SKM-1 (cell line): ENCODE data around the gene PLPP7.
A peak's percentile ranks its signal among the peaks of the same experiment; 100 is the strongest.
"Not testable (repeated sequence)": the region's sequence is repeated elsewhere in the genome, so short reads cannot be mapped to it uniquely, and the experiment has no call there.

Experiments
- DNase-seq: peaks from one replicate; lab custom pipeline; 2025; ENCODE audit not compliant: unreplicated experiment; lab: John Stamatoyannopoulos, UW

PLPP7 gene

GRCh38 chr9:131289301-131290035 lies at the start of gene PLPP7:
TSS of gene PLPP7 (plus strand) at chr9:131289723. CDS start at chr9:131289998, 275 bp downstream.
- no peak for DNase-seq

- DNase-seq = no peak
Measured at GRCh38 chr9:131240047-131240921, 49.2 kb upstream of the PLPP7 start.

GRCh38 chr9:131244331-131244730 lies 45.2 kb upstream of the PLPP7 start:
- not testable (repeated sequence) for DNase-seq

- no peak for DNase-seq
Measured at GRCh38 chr9:131246618-131247017, 42.9 kb upstream of the PLPP7 start.

- no peak for DNase-seq
Measured at GRCh38 chr9:131252120-131252519, 37.4 kb upstream of the PLPP7 start.

GRCh38 chr9:131253891-131254491 lies 35.5 kb upstream of the PLPP7 start:
- DNase-seq = peak; percentile 67

- no peak for DNase-seq
Measured at GRCh38 chr9:131254626-131255025, 34.9 kb upstream of the PLPP7 start.

- DNase-seq = no peak
Measured at GRCh38 chr9:131255676-131256197, 33.8 kb upstream of the PLPP7 start.

- DNase-seq = no peak
Measured at GRCh38 chr9:131257266-131258025, 32.1 kb upstream of the PLPP7 start.

- DNase-seq = no peak
Measured at GRCh38 chr9:131258186-131258585, 31.3 kb upstream of the PLPP7 start.

GRCh38 chr9:131258698-131259431 lies 30.7 kb upstream of the PLPP7 start:
- no peak for DNase-seq

- no peak for DNase-seq
Measured at GRCh38 chr9:131259432-131259898, 30.1 kb upstream of the PLPP7 start.

- DNase-seq = no peak
Measured at GRCh38 chr9:131259916-131260597, 29.5 kb upstream of the PLPP7 start.

GRCh38 chr9:131260751-131261452 lies 28.6 kb upstream of the PLPP7 start:
- DNase-seq = no peak

GRCh38 chr9:131262327-131263032 lies 27.0 kb upstream of the PLPP7 start:
- DNase-seq = no peak

GRCh38 chr9:131263033-131263343 lies 26.5 kb upstream of the PLPP7 start:
- not testable (repeated sequence) for DNase-seq

GRCh38 chr9:131263701-131264100 lies 25.8 kb upstream of the PLPP7 start:
- DNase-seq = no peak

GRCh38 chr9:131264231-131264630 lies 25.3 kb upstream of the PLPP7 start:
- no peak for DNase-seq
